Measurements from ENCODE around the gene WFDC9. TPM values are rescaled to one million over a fixed set of nuclear protein-coding genes. Genes with fewer than 3 reads are reported as not detected.
"Not testable (repeated sequence)": the region's sequence is repeated elsewhere in the genome, so short reads cannot be mapped to it uniquely, and the experiment has no call there.

Gene WFDC9
- total RNA-seq, 1 experiment from 2014 or later, result not detected

DNA sequence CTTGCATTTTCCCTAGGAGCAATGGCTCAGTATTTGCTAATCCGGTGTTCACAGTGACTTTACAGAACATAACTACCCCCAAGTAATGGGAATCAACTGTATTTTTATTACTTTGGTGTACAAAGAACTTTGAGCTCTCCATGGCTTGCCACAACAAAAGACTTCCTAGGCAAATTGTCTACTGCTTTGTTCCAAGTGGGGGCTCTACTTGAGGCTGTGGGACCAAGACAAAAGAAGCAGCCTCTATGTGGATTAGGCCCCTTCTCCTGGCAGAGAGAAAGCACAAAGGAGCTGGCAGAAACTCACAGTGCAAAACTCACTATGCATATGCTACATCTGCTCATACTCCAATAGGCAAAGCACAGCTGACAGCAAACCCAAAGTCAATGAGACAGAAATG lies 52.9 kb downstream of the WFDC9 start:
- H3K4me2 ChIP-seq, result no peak overlapping the region
- no peak for DNase-seq
- H4K20me1 ChIP-seq (ENCODE audit: insufficient read depth), result no peaks in the 10 kb centered on the region
- H3K79me2 ChIP-seq (ENCODE audit: low read depth), result no peaks in the 10 kb centered on the region
- no peak overlapping the region for H3K27ac ChIP-seq
- H3K9me3 ChIP-seq (ENCODE audit: insufficient read depth, low read depth), result no peaks in the 10 kb centered on the region
- no peak for TF ChIP-seq EZH2 (IDR thresholded peaks at IDR 0.05; ENCODE audit: low read depth)
- TF ChIP-seq, protein P1, sequence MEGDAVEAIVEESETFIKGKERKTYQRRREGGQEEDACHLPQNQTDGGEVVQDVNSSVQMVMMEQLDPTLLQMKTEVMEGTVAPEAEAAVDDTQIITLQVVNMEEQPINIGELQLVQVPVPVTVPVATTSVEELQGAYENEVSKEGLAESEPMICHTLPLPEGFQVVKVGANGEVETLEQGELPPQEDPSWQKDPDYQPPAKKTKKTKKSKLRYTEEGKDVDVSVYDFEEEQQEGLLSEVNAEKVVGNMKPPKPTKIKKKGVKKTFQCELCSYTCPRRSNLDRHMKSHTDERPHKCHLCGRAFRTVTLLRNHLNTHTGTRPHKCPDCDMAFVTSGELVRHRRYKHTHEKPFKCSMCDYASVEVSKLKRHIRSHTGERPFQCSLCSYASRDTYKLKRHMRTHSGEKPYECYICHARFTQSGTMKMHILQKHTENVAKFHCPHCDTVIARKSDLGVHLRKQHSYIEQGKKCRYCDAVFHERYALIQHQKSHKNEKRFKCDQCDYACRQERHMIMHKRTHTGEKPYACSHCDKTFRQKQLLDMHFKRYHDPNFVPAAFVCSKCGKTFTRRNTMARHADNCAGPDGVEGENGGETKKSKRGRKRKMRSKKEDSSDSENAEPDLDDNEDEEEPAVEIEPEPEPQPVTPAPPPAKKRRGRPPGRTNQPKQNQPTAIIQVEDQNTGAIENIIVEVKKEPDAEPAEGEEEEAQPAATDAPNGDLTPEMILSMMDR (conservative IDR thresholded peaks at IDR 0.05), result no peak
- intact Hi-C loops (cut with micrococcal nuclease; ENCODE audit: unreplicated experiment), result no loop called here
- H3K36me3 ChIP-seq (ENCODE audit: low read depth), result no peaks in the 10 kb centered on the region
- H2AFZ ChIP-seq, result no peak overlapping the region; the same call in 1 of the 2 replicates
- POLR2A ChIA-PET (ENCODE audit: unreplicated experiment), result no interaction called here
- H3K4me1 ChIP-seq (replicated peaks; ENCODE audit: insufficient read depth), result no peaks in the 10 kb centered on the region
- no peak overlapping the region for H3K4me3 ChIP-seq
- BruUV-seq (replicated peaks), result no TSS peak
- no peaks in the 10 kb centered on the region; the same call in 1 of the 2 replicates for H3K9me2 ChIP-seq (ENCODE audit: insufficient read depth)
- no peaks in the 10 kb centered on the region for H3K27me3 ChIP-seq (ENCODE audit: insufficient read depth, low read depth)
- CTCF ChIA-PET, result no interaction called here
- no peaks in the 10 kb centered on the region for H3F3A ChIP-seq (ENCODE audit: insufficient read depth, low read depth)

DNA sequence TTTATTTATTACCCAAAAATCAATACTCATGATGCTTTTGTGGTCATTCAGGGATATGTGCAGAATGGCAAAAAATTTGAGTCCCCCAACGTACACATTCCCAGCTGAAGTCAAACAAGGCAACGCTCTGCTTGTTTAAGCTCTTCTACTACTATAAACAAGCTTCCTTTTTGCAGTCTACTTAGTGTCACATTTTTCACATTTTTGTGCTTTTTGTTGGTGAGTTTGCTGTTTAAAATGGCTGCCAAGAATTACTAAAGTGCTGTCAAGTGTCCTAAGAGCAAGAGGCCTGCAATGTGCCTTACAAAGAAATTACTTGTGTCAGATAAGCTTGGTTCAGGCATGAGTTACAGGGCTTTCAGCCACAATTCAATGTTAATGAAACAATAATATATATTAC lies 54.1 kb downstream of the WFDC9 start:
- CTCF ChIA-PET, result interaction anchor here (0.6 kb wide), 2 partner anchors 33 to 134 kb away, joined by 3 read pairs; no protein-coding TSS in a partner anchor
- intact Hi-C loops (cut with micrococcal nuclease; ENCODE audit: unreplicated experiment), result no loop called here

DNA sequence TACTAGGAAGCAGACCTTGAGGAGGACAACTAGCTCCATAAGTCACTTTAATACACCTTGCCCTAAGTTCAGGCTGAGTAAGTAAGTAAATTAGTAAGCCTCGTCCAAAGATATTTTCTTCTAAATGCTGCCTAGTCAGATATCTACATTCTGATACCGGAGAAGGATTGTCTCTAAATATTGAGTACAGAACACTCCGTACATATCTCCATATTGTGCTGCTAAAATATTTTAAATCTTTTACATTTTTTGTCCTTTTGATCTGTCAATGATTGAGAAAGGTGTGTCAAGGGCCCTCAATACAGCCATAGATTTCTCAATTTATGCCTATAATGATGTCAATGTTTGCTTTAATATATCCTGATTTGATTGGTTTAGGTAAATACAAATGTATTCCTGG lies 55.2 kb downstream of the WFDC9 start:
- Histone ChIP-seq H3K9me3 (ENCODE audit: insufficient read depth, low read depth) (no peaks in the 10 kb centered on the region), H3F3A (ENCODE audit: insufficient read depth, low read depth) (no peaks in the 10 kb centered on the region), H3K4me2 (no peak overlapping the region), H3K27me3 (ENCODE audit: insufficient read depth, low read depth) (no peaks in the 10 kb centered on the region), H3K4me3 (no peak overlapping the region), H4K20me1 (ENCODE audit: insufficient read depth) (no peaks in the 10 kb centered on the region), H3K9me2 (ENCODE audit: insufficient read depth) (no peaks in the 10 kb centered on the region; the same call in 1 of the 2 replicates), H3K36me3 (ENCODE audit: low read depth) (no peaks in the 10 kb centered on the region), H3K27ac (no peak overlapping the region), H3K4me1 (replicated peaks; ENCODE audit: insufficient read depth) (no peaks in the 10 kb centered on the region), H2AFZ (no peak overlapping the region), H3K79me2 (ENCODE audit: low read depth) (no peaks in the 10 kb centered on the region)
- TF ChIP-seq EZH2 (IDR thresholded peaks at IDR 0.05; ENCODE audit: low read depth), result no peak
- TF ChIP-seq, protein P1 (conservative IDR thresholded peaks at IDR 0.05), result no peak
- DNase-seq, result no peak
- ChIA-PET CTCF (no interaction called here), POLR2A (ENCODE audit: unreplicated experiment) (no interaction called here)
- no TSS peak for BruUV-seq (replicated peaks)
- intact Hi-C loops (cut with micrococcal nuclease; ENCODE audit: unreplicated experiment), result no loop called here

More for the DNA sequence above, 54.1 kb downstream of the WFDC9 start:
- BruUV-seq (replicated peaks), result no TSS peak
- no peaks in the 10 kb centered on the region; the same call in 1 of the 2 replicates for H3K9me2 ChIP-seq (ENCODE audit: insufficient read depth)
- no peaks in the 10 kb centered on the region for H3K4me1 ChIP-seq (replicated peaks; ENCODE audit: insufficient read depth)
- no peak for DNase-seq
- no peaks in the 10 kb centered on the region for H3K79me2 ChIP-seq (ENCODE audit: low read depth)
- POLR2A ChIA-PET (ENCODE audit: unreplicated experiment), result no interaction called here
- no peaks in the 10 kb centered on the region for H3K27me3 ChIP-seq (ENCODE audit: insufficient read depth, low read depth)
- no peak overlapping the region for H3K27ac ChIP-seq
- no peaks in the 10 kb centered on the region for H4K20me1 ChIP-seq (ENCODE audit: insufficient read depth)
- H3K36me3 ChIP-seq (ENCODE audit: low read depth), result no peaks in the 10 kb centered on the region
- H3K4me2 ChIP-seq, result no peak overlapping the region
- no peaks in the 10 kb centered on the region for H3K9me3 ChIP-seq (ENCODE audit: insufficient read depth, low read depth)
- H3F3A ChIP-seq (ENCODE audit: insufficient read depth, low read depth), result no peaks in the 10 kb centered on the region
- TF ChIP-seq, protein P1 (conservative IDR thresholded peaks at IDR 0.05), result no peak
- TF ChIP-seq EZH2 (IDR thresholded peaks at IDR 0.05; ENCODE audit: low read depth), result no peak
- no peak overlapping the region for H3K4me3 ChIP-seq
- no peak overlapping the region for H2AFZ ChIP-seq

DNA sequence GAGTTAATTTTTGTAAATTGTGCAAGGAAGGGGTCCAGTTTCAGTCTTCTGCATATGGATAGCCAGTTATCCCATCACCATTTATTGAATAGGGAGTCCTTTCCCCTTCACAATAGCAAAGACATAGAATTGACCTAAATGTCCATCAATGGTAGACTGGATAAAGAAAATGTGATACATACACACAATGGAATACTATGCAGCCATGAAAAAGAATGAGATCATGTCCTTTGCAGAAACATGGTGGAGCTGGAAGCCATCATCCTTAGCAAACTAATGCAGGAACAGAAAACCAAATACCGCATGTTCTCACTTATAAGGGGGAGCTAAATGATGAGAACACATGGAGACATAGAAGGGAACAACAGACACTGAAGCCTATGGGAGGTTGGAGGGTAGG lies 61.4 kb downstream of the WFDC9 start:
- H4K20me1 ChIP-seq (ENCODE audit: insufficient read depth); H3K4me3 ChIP-seq: not testable (repeated sequence)

More for the DNA sequence above, 61.4 kb downstream of the WFDC9 start:
- H3K9me3 ChIP-seq (ENCODE audit: insufficient read depth, low read depth); H3K36me3 ChIP-seq (ENCODE audit: low read depth); H2AFZ ChIP-seq; BruUV-seq (replicated peaks); CTCF ChIA-PET; DNase-seq; intact Hi-C loops (cut with micrococcal nuclease; ENCODE audit: unreplicated experiment); H3K27ac ChIP-seq; POLR2A ChIA-PET (ENCODE audit: unreplicated experiment); H3K9me2 ChIP-seq (ENCODE audit: insufficient read depth); H3K27me3 ChIP-seq (ENCODE audit: insufficient read depth, low read depth); H3K4me2 ChIP-seq; H3F3A ChIP-seq (ENCODE audit: insufficient read depth, low read depth); H3K79me2 ChIP-seq (ENCODE audit: low read depth); H3K4me1 ChIP-seq (replicated peaks; ENCODE audit: insufficient read depth): not testable (repeated sequence)
